ENCODE measurements around the gene NDUFC2.
"Not testable (repeated sequence)": the region's sequence is repeated elsewhere in the genome, so short reads cannot be mapped to it uniquely, and the experiment has no call there.

NDUFC2 gene

DNA sequence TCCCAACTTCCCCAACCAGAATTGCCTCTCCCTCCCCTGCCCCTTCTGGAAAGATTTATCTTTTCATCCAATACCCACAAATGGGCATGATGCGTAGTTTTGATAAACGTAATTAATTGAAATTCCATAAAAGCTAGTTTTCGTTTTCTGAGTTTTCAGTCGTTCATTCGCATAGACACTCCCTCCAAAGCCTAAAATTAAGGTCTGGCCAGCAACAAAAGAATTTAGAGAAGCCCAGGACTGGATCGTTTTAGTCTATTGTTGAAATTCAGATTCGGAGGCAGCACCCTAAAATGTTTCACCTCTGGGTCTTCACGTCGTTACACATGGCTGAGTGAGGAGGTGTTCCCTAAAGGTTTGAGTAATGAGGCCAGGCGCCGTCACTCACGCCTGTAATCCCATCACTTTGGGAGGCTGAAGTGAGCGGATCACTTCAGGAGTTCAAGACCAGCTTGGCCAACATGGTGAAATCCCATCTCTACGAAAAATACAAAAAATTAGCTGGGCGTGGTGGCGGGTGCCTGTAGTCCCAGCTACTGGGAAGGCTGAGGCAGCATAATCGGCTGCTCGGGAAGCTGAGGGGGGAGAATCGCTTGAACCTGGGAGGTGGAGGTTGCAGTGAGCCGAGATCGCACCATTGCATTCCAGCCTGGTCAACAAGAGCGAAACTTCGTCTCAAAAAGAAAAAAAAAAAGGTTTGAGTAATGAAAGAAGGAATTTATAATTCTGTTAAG lies 589 bp upstream of the NDUFC2 start:
- DNase-seq (ENCODE audit: low read depth), result no peak

DNA sequence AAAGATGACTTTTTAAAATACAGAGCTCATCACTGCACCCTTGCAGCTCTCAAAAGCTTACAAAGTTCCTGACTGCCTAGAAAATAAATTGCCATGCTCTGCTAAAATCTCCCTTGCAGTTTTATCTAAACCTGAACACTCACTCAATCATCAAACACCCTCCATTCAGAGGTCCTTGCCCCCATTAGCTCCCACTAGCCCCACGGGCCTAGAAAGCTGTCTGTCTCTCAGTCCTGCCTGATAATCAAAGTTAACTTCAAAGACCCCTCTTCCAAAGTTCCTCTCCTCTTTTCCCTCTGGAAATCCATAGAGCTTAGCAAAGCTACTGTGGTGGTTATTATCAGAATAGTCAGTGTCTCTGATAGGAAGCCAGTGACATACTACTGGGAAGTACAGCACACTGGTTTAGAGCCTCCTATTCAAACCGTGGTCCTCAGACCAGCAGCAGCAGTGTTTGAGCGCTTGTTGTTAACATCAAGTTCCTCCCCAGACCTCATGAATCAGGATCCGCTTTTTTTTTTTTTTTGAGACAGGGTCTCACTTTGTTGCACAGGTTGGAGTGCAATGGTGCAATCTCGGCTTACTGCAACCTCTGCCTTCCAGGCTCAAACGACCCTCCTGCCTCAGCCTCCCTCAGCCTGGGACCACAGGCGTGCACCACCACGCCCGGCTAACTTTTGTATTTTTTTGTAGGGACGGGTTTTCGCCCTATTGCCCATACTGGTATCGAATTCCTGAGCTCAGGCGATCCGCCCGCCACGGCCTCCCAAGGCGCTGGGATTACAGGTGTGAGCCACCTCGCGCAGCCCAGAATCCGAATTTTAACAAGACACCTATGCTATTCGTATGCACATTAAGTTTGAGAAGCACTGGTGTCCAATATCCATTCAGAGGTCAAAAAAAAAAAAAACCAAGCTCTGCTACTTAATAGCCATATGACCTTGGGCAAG lies 1.2 kb downstream of the NDUFC2 start:
- no peak for DNase-seq (ENCODE audit: low read depth)

- DNase-seq (ENCODE audit: low read depth), result not testable (repeated sequence)
These were observed 2.1 kb downstream of the NDUFC2 start for GRCh38 chr11:78077592-78077991.

GRCh38 chr11:78076733-78077403 lies 2.8 kb downstream of the NDUFC2 start:
- DNase-seq (ENCODE audit: low read depth), result no peak

GRCh38 chr11:78074756-78075155 lies 4.9 kb downstream of the NDUFC2 start:
- no peak for DNase-seq (ENCODE audit: low read depth)

DNA sequence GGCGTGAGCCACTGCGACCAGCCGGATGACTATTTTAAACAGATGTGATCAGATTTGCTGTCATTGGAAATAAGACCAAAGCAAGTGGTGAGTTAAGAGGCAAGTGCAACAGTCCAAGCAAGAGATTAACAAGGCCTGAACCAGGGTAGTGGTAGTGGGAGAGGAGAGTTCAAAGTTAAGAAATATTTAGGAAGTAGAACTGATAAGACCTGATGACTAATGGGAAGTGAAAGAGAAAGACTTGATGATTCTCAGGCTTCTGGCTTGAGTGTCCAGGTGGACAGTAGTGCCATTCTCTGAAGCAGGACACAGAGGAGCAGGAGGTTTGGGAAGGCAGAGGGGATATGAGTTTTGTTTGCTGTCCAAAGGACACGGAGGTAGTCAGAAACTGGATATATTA lies 7.2 kb downstream of the NDUFC2 start:
- DNase-seq (ENCODE audit: low read depth), result no peak

GRCh38 chr11:78071717-78072116 lies 7.9 kb downstream of the NDUFC2 start:
- DNase-seq (ENCODE audit: low read depth), result no peak

DNA sequence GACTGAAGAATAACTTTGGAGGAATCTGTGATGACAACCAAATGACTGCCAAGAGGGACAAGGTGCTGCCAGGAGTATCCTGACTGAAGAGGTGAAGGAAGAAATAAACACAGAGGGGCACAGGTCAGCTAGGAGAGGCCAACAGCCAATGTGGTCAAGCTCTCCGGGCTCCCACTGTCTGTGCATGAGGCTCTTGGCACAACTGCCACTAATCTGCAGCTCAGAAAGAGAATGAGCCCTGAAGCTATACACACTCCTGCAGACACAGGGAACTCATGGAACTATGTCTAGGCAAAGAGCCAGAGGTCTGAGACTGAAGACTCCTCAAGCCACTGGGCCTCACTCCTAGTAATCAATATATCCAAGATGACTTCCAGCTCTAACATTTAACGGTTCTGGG lies 9.0 kb downstream of the NDUFC2 start:
- DNase-seq (ENCODE audit: low read depth), result no peak

GRCh38 chr11:78069465-78069864 lies 10.2 kb downstream of the NDUFC2 start:
- no peak for DNase-seq (ENCODE audit: low read depth)

DNA sequence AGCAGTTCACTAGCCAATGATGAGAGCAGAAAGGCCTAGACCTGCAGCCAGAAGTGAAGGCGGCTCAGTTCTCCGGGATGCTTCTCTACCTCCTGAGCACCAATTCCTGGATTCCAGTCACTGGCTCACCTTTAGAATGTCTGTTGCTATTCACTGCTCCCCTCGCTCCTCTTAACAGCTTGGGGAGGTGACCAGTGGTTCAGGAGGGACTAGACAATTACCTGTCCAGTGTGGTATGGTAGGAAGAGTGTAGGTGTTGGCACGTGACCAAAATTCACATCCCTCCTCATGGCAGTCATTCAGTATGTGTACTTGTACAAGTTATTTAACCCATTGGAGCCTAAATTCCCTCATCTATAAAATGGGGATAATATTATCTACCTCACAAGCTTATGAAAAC lies 12.0 kb downstream of the NDUFC2 start:
- DNase-seq (ENCODE audit: low read depth), result no peak

GRCh38 chr11:78066471-78066870 lies 13.2 kb downstream of the NDUFC2 start:
- DNase-seq (ENCODE audit: low read depth), result no peak

DNA sequence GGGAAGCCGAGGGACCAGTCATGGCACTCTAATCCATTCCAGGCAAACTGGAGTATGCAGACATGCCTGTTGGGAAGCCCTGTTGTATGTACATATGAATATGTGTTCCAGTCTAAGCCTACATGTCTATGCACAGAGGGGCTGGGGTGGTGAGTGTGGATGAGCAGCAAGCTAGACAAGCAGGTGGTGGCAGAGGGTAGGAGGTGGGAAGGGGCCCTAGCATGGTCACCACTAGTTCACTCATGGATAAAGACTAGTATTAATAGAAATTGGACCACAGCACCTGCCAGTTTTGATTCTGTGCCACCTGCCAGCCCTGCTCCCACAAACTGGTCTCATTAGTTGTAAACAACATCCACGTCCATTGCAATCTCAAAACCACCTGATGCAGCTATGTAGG lies 14.5 kb downstream of the NDUFC2 start:
- DNase-seq (ENCODE audit: low read depth), result no peak

DNA sequence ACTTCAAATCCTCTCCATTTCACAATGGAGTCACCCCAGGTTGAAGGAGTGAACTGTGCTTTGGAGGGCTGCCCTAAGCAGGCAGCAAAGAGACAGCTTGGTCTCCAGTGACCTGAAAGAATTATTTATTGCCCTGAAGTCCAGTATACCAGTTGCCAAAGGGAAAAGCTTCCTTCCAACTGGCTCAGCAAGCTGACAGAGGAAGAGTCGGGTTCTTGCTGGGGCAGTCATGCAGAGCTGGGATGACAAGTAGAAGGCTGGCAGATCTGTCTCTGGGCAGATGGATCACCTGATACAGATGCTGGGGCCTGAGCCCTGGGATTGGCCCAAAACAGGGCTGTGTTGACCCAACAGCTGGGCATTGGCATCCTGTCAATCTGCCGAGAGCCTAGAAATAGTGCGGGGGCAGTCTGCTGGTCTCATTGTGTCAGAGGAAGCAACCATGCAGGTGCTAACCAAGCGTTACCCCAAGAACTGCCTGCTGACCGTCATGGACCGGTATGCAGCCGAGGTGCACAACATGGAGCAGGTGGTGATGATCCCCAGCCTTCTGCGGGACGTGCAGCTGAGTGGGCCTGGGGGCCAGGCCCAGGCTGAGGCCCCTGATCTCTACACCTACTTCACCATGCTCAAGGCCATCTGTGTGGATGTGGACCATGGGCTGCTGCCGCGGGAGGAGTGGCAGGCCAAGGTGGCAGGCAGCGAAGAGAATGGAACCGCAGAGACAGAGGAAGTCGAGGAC lies 16.1 kb downstream of the NDUFC2 start, which contains the start of gene THRSP:
TSS of gene THRSP (plus strand) at position 422 of the 742 bp plus-strand sequence. CDS start at position 443, 21 bp downstream.
- no peak for DNase-seq (ENCODE audit: low read depth)

GRCh38 chr11:78062671-78063070 lies 17.0 kb downstream of the NDUFC2 start:
- no peak for DNase-seq (ENCODE audit: low read depth)

GRCh38 chr11:78061921-78062311 lies 17.7 kb downstream of the NDUFC2 start:
- DNase-seq (ENCODE audit: low read depth), result no peak

- DNase-seq (ENCODE audit: low read depth), result no peak
These were observed 18.4 kb downstream of the NDUFC2 start for GRCh38 chr11:78061088-78061920.

DNA sequence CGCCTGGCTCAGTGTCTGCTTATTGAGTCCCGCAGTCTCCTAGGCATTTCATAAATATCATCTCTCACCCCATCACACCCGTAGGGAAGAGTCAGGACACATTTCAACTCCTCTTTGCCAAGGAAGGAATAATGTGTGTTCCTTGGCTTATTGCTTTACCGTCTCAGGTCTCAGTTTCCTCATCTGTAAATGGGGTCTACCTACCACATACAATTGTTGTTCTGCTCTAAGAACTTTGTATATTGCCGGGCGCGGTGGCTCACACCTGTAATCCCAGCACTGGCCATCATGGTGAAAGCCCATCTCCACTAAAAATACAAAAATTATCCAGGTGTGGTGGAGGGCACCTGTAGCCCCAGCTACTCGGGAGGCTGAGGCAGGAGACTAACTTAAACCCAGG lies 19.1 kb downstream of the NDUFC2 start:
- DNase-seq (ENCODE audit: low read depth), result no peak

- DNase-seq (ENCODE audit: low read depth), result not testable (repeated sequence)
These were observed 19.8 kb downstream of the NDUFC2 start for GRCh38 chr11:78059749-78060328.

- DNase-seq (ENCODE audit: low read depth), result no peak
These were observed 22.1 kb downstream of the NDUFC2 start for GRCh38 chr11:78057462-78058055.

DNA sequence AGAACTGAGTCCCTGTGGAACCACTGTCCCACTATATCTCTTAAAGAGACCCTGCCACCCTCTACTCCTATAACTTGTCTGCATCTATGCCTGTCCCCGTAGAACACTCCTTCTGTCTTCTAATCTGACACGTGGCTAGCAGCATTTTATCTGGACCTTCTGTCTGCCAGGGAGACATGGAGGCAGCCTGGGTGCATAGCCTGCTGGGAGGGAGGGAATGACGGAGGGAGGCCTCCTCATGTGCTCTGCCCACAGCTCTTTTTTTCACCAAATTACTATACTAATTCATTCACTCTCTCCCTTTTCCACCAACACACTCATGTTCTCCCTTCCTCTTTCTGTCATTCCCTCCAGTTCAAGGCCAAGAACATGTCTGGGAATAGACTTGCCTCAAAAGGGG lies 23.6 kb downstream of the NDUFC2 start:
- no peak for DNase-seq (ENCODE audit: low read depth)
